ENCODE data around the gene CHRM5.

GRCh38 chr15:34059476-34059875 lies 91.2 kb downstream of the CHRM5 start:
- TF ChIP-seq EZH2 (IDR thresholded peaks at IDR 0.05), result no peak
- TF ChIP-seq, protein P1, sequence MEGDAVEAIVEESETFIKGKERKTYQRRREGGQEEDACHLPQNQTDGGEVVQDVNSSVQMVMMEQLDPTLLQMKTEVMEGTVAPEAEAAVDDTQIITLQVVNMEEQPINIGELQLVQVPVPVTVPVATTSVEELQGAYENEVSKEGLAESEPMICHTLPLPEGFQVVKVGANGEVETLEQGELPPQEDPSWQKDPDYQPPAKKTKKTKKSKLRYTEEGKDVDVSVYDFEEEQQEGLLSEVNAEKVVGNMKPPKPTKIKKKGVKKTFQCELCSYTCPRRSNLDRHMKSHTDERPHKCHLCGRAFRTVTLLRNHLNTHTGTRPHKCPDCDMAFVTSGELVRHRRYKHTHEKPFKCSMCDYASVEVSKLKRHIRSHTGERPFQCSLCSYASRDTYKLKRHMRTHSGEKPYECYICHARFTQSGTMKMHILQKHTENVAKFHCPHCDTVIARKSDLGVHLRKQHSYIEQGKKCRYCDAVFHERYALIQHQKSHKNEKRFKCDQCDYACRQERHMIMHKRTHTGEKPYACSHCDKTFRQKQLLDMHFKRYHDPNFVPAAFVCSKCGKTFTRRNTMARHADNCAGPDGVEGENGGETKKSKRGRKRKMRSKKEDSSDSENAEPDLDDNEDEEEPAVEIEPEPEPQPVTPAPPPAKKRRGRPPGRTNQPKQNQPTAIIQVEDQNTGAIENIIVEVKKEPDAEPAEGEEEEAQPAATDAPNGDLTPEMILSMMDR (IDR thresholded peaks at IDR 0.05 in 2 of 3, conservative IDR thresholded peaks at IDR 0.05 in 1 of 3; ENCODE audit: borderline replicate concordance in 1 of 3, insufficient read depth in 1 of 3, low read depth in 2 of 3, low read length in 2 of 3), result no peak
